HCT116 (cell line): ENCODE results near the gene OVOL3. TPM values are rescaled to one million over a fixed set of nuclear protein-coding genes. Genes with fewer than 3 reads are reported as not detected.

Source experiments
- ATAC-seq: fragments of 200-7000 bp; cut with Tn5 transposase; 2 replicates; pipeline ENCODE4 v1.9.1; 2020; ENCODE audit warnings: mild to moderate bottlenecking, moderate library complexity
- BruUV-seq: library from RNA; stranded (reverse); fragments of 400-500 nt; replicated peaks from 2 replicates; lab custom pipeline; 2021; lab: Mats Ljungman, UMichigan
- CTCF ChIA-PET: fragments of 300-600 bp; sonication (Branson Sonifier 250); formaldehyde crosslinking; loops from one replicate; lab custom pipeline; 2021; ENCODE audit warnings: antibody characterized with exemption; lab: Charles Lee
- POLR2A ChIA-PET: fragments of 300-600, 350-600 bp; sonication (Branson Sonifier 250); formaldehyde crosslinking; loops from one replicate; lab custom pipeline; 2021; ENCODE audit warnings: antibody characterized with exemption; lab: Charles Lee
- RAD21 ChIA-PET, 2 experiments: fragments of 300-600 bp; sonication (Branson Sonifier 250); formaldehyde crosslinking; loops; one replicate each; lab custom pipeline; 2023; ENCODE audit warnings: low total read pairs in 2 of 2; ENCODE audit not compliant: uncharacterized antibody in 2 of 2, unreplicated experiment in 2 of 2, low non-redundant PET in 1 of 2; lab: Charles Lee
- DNase-seq: peaks from one replicate; pipeline ENCODE4 v3.0.0-alpha.2; 2010; ENCODE audit warnings: low read depth, low spot score
- H2AFZ ChIP-seq: fragments of 200-600 bp; shearing (Covaris generic), sonication (generic); 2 replicates; pipeline ENCODE4 v1.6.1; 2017; ENCODE audit warnings: low read depth, mixed run types, mixed read lengths, antibody characterized with exemption, low read length; ENCODE audit not compliant: poor library complexity, severe bottlenecking
- H3K27ac ChIP-seq: 2 replicates; pipeline ENCODE4 v1.5.1; 2012; ENCODE audit warnings: low read depth, low read length
- H3K27me3 ChIP-seq: fragments of 200-600 bp; sonication (generic); 2 replicates; pipeline ENCODE4 v1.6.1; 2016; ENCODE audit warnings: mixed run types, low read length, mixed read lengths; ENCODE audit not compliant: insufficient read depth
- H3K36me3 ChIP-seq, 2 experiments: fragments of 200-500 bp in 1 of 2; fragments of 200-600 bp in 1 of 2; sonication (Bioruptor generic) in 1 of 2; sonication (generic) in 1 of 2; 2 replicates each; pipeline versions ENCODE4 v1.5.1 to v1.6.1; 2014 to 2016; ENCODE audit warnings: low read length in 2 of 2, inconsistent platforms in 1 of 2, mixed read lengths in 1 of 2, mixed run types in 1 of 2; ENCODE audit not compliant: insufficient read depth in 2 of 2, control insufficient read depth in 1 of 2
- H3K4me1 ChIP-seq, 2 experiments: fragments of 200-600 bp in 1 of 2; sonication (generic) in 1 of 2; 2 replicates each; pipeline versions ENCODE4 v1.5.1 to v1.6.1; 2012 to 2017; ENCODE audit warnings: low read length in 2 of 2, inconsistent platforms in 1 of 2, mild to moderate bottlenecking in 1 of 2, mixed read lengths in 1 of 2, mixed run types in 1 of 2, moderate library complexity in 1 of 2; ENCODE audit not compliant: insufficient read depth in 2 of 2, control insufficient read depth in 1 of 2
- H3K4me2 ChIP-seq: fragments of 200-600 bp; sonication (generic); 2 replicates; pipeline ENCODE4 v1.6.1; 2017; ENCODE audit warnings: mixed run types, low read length, mixed read lengths
- H3K4me3 ChIP-seq, 2 experiments: fragments of 200-600 bp in 1 of 2; sonication (generic) in 1 of 2; replicated peaks in 1 of 2; 2 replicates each; pipeline ENCODE4 v1.5.1; 2011 to 2016; ENCODE audit warnings: low read length in 2 of 2, control low read depth in 1 of 2, low read depth in 1 of 2, mild to moderate bottlenecking in 1 of 2, mixed read lengths in 1 of 2, mixed run types in 1 of 2
- H3K79me2 ChIP-seq: fragments of 200-600 bp; sonication (generic); 2 replicates; pipeline ENCODE4 v1.6.1; 2017; ENCODE audit warnings: mild to moderate bottlenecking, mixed run types, low read length, moderate library complexity, mixed read lengths; ENCODE audit not compliant: insufficient read depth
- H3K9ac ChIP-seq: fragments of 200-600 bp; sonication (generic); 2 replicates; pipeline ENCODE4 v1.6.1; 2016; ENCODE audit warnings: low read length, mixed read lengths
- H3K9me2 ChIP-seq: fragments of 200-600 bp; sonication (generic), shearing (Covaris generic); 2 replicates; pipeline ENCODE4 v1.6.1; 2017; ENCODE audit warnings: mixed run types, mild to moderate bottlenecking, moderate library complexity; ENCODE audit not compliant: insufficient read depth
- H3K9me3 ChIP-seq, 2 experiments: fragments of 200-500 bp in 1 of 2; fragments of 200-600 bp in 1 of 2; sonication (Bioruptor generic) in 1 of 2; sonication (generic) in 1 of 2; 2 replicates each; pipeline ENCODE4 v1.6.1; 2014 to 2017; ENCODE audit warnings: low read length in 2 of 2, mixed read lengths in 2 of 2, inconsistent platforms in 1 of 2, low read depth in 1 of 2, mild to moderate bottlenecking in 1 of 2, mixed run types in 1 of 2, moderate library complexity in 1 of 2; ENCODE audit not compliant: control insufficient read depth in 1 of 2, insufficient read depth in 1 of 2
- H4K20me1 ChIP-seq: fragments of 200-600 bp; sonication (generic), shearing (Covaris generic); 2 replicates; pipeline ENCODE4 v1.6.1; 2017; ENCODE audit warnings: mixed run types, mild to moderate bottlenecking, moderate library complexity; ENCODE audit not compliant: insufficient read depth
- ATF3 ChIP-seq: IDR thresholded peaks from 2 replicates; pipeline ENCODE4 v1.6.1; 2012
- EGR1 ChIP-seq: IDR thresholded peaks from 2 replicates; pipeline ENCODE4 v1.6.1; 2012; ENCODE audit warnings: low read depth
- ELF1 ChIP-seq: IDR thresholded peaks from 2 replicates; pipeline ENCODE4 v1.6.1; 2012; ENCODE audit warnings: low read depth, borderline replicate concordance
- EZH2phosphoT487 ChIP-seq: fragments of 200-600 bp; IDR thresholded peaks from 2 replicates; pipeline ENCODE4 v1.6.1; 2018; ENCODE audit warnings: antibody characterized with exemption, borderline replicate concordance
- FOSL1 ChIP-seq: IDR thresholded peaks from 2 replicates; pipeline ENCODE4 v1.6.1; 2012; ENCODE audit warnings: low read depth
- JUND ChIP-seq: IDR thresholded peaks from 2 replicates; pipeline ENCODE4 v1.6.1; 2012
- POLR2A ChIP-seq: IDR thresholded peaks from 2 replicates; pipeline ENCODE4 v1.7.0; 2011; ENCODE audit warnings: borderline replicate concordance; ENCODE audit not compliant: insufficient read depth, insufficient read length; ENCODE audit errors: extremely low read depth
- RAD21 ChIP-seq: IDR thresholded peaks from 2 replicates; pipeline ENCODE4 v1.6.1; 2012; ENCODE audit warnings: low read depth, mild to moderate bottlenecking
- SIN3A ChIP-seq: IDR thresholded peaks from 2 replicates; pipeline ENCODE4 v1.6.1; 2012; ENCODE audit warnings: low read depth
- SP1 ChIP-seq: IDR thresholded peaks from 2 replicates; pipeline ENCODE4 v1.6.1; 2012; ENCODE audit warnings: low read depth
- SRF ChIP-seq: IDR thresholded peaks from 2 replicates; pipeline ENCODE4 v1.6.1; 2012; ENCODE audit warnings: low read depth
- TCF7L2 ChIP-seq: IDR thresholded peaks from 2 replicates; pipeline ENCODE4 v1.7.0; 2011; ENCODE audit warnings: borderline replicate concordance, inconsistent platforms; ENCODE audit not compliant: insufficient read depth, insufficient read length; ENCODE audit errors: extremely low read depth
- YY1 ChIP-seq: IDR thresholded peaks from 2 replicates; pipeline ENCODE4 v1.6.1; 2011; ENCODE audit warnings: low read length, low read depth, moderate library complexity, mild to moderate bottlenecking; ENCODE audit not compliant: insufficient replicate concordance; ENCODE audit errors: extremely low read depth
- ZFX ChIP-seq: fragments of 450-650 bp; IDR thresholded peaks from 2 replicates; pipeline ENCODE4 v1.6.1; 2017
- ZNF274 ChIP-seq: fragments of 200-500 bp; sonication (Bioruptor generic); IDR thresholded peaks from 2 replicates; pipeline ENCODE4 v1.6.1; 2014; ENCODE audit warnings: mild to moderate bottlenecking, low read depth, low read length, inconsistent platforms
- intact Hi-C: fragments of 100-400 bp; cut with micrococcal nuclease; formaldehyde crosslinking; loops from 2 replicates; pipeline ENCODE4 v1.10.0; 2022
- total RNA-seq: library from RNA; stranded (reverse); gene quantifications from one replicate; pipeline ENCODE4 v1.2.1, GENCODE V29; 2021; ENCODE audit not compliant: unreplicated experiment
- TF ChIP-seq, protein P1 (sequence below): IDR thresholded peaks from 2 replicates; pipeline ENCODE4 v1.6.1; 2012
- TF ChIP-seq, protein P2 (sequence below), 3 experiments: fragments of 200-600 bp in 1 of 3; sonication (generic) in 1 of 3; IDR thresholded peaks in 2 of 3; conservative IDR thresholded peaks in 1 of 3; 2 replicates each; pipeline ENCODE4 v1.5.1; 2012 to 2017; ENCODE audit warnings: low read depth in 2 of 3, low read length in 2 of 3, antibody characterized with exemption in 1 of 3, borderline replicate concordance in 1 of 3, control low read depth in 1 of 3, mild to moderate bottlenecking in 1 of 3, mixed read lengths in 1 of 3, mixed run types in 1 of 3, moderate library complexity in 1 of 3; ENCODE audit not compliant: insufficient read depth in 1 of 3

Gene OVOL3
- total RNA-seq, 1 experiment from 2014 or later, result not detected

DNA sequence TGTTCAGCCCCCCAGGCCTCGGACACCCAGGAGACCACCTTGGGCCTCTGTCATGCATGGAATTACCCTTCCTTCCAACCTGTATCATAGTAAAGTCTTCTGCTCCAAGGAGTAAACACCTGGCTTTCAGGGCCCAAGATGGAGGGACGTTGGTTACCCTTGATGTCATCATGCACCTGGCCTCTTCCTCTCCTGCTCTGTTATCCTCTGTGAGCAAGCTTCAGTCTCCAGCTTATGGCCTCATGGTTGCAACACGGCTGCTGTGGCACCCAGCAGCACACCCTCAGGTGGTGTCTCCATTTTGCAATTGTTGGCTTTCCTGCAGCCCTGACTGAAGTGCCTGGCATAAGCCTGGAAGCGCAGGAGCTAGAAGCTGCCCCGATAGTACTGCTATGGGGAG is 4.0 kb upstream of the OVOL3 start:
- CTCF ChIA-PET, result no interaction called here
- peaks cover 10 to 28% of the 10 kb centered on the region in 2 experiments; a peak in 3 of 4 replicates for H3K36me3 ChIP-seq

More for the DNA sequence above, 4.0 kb upstream of the OVOL3 start:
- no peak overlapping the region for H3K9ac ChIP-seq
- RAD21 ChIA-PET, result no interaction called here
- H4K20me1 ChIP-seq, result no peaks in the 10 kb centered on the region
- intact Hi-C loops, result no loop called here
- no peak overlapping the region for H3K4me2 ChIP-seq
- DNase-seq, result no peak
- no peaks in the 10 kb centered on the region for H3K9me3 ChIP-seq
- H3K79me2 ChIP-seq, result no peaks in the 10 kb centered on the region
- no peaks in the 10 kb centered on the region for H3K27me3 ChIP-seq
- ATAC-seq, result no peak
- no peaks in the 10 kb centered on the region for H3K9me2 ChIP-seq
- no peak overlapping the region for H3K27ac ChIP-seq
- peaks cover 0 to 13% of the 10 kb centered on the region in 2 experiments; a peak in 2 of 4 replicates for H3K4me1 ChIP-seq
- TF ChIP-seq ZNF274 (no peak), POLR2A (no peak), SP1 (no peak), RAD21 (no peak), EZH2phosphoT487 (no peak), YY1 (no peak), ATF3 (no peak), ELF1 (no peak), JUND (no peak), SIN3A (no peak), SRF (no peak), TCF7L2 (no peak), FOSL1 (no peak), EGR1 (no peak), ZFX (no peak)
- TF ChIP-seq, protein P1, sequence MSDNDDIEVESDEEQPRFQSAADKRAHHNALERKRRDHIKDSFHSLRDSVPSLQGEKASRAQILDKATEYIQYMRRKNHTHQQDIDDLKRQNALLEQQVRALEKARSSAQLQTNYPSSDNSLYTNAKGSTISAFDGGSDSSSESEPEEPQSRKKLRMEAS, result no peak
- TF ChIP-seq, protein P2, sequence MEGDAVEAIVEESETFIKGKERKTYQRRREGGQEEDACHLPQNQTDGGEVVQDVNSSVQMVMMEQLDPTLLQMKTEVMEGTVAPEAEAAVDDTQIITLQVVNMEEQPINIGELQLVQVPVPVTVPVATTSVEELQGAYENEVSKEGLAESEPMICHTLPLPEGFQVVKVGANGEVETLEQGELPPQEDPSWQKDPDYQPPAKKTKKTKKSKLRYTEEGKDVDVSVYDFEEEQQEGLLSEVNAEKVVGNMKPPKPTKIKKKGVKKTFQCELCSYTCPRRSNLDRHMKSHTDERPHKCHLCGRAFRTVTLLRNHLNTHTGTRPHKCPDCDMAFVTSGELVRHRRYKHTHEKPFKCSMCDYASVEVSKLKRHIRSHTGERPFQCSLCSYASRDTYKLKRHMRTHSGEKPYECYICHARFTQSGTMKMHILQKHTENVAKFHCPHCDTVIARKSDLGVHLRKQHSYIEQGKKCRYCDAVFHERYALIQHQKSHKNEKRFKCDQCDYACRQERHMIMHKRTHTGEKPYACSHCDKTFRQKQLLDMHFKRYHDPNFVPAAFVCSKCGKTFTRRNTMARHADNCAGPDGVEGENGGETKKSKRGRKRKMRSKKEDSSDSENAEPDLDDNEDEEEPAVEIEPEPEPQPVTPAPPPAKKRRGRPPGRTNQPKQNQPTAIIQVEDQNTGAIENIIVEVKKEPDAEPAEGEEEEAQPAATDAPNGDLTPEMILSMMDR (IDR thresholded peaks at IDR 0.05 in 2 of 3, conservative IDR thresholded peaks at IDR 0.05 in 1 of 3; ENCODE audit: borderline replicate concordance in 1 of 3, insufficient read depth in 1 of 3, low read depth in 2 of 3, low read length in 2 of 3), result no peak
- TF ChIP-seq, all 23 proteins: peak for 0
- Histone ChIP-seq H2AFZ (no peak overlapping the region), H3K4me3 (no peak overlapping the region)
- POLR2A ChIA-PET, result no interaction called here
- no TSS peak for BruUV-seq
